HG03066 (cell line): ENCODE data around the gene TGFBR3.
"Not testable (repeated sequence)": the region's sequence is repeated elsewhere in the genome, so short reads cannot be mapped to it uniquely, and the experiment has no call there.

Source experiments
- ATAC-seq: cut with Tn5 transposase; IDR thresholded peaks from one replicate; pipeline ENCODE4 v1.9.1; 2021; ENCODE audit warnings: low read depth; ENCODE audit not compliant: unreplicated experiment

TGFBR3 gene

GRCh38 chr1:91851130-91852010 lies 34.6 kb downstream of the TGFBR3 start:
- no peak for ATAC-seq

DNA sequence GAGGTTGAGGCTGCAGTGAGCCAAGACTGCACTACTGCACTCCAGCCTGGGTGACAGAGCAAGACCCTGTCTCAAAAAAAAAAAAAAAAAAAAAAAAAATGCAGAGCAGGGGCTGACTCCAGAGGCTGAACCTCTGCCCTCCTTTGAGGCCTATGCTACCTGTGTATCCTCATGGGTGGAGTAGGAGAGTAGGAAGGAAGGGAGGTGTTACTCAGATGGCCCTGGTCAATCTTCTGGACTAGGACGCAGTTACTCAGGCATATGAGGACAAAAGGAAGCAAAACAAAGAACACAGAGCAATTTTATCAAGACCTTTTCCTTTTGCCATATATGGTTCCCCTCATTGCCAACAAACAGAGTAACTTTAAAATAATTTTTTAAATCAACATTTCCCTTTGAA lies 35.2 kb downstream of the TGFBR3 start:
- ATAC-seq: no peak

- no peak for ATAC-seq
These were observed 38.1 kb downstream of the TGFBR3 start for GRCh38 chr1:91847851-91848250.

DNA sequence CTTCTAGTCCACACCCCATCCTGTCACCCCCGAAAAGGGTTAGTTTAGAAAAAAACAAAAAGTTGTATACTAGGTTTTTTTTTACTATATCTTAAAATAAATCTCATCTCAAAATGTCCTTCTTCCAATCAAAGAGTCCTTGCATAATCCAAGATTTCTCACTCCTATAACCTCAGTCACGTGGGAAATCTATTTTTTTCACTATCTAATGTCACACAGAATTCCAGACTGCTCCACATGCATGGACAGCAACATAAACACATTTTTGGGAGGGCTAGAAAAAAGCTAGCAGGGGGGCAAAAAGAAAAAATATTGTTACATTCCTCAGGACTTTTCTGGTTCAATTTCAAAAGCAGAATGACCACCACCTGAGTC lies 39.3 kb downstream of the TGFBR3 start:
- ATAC-seq: no peak

GRCh38 chr1:91846007-91846638 lies 39.8 kb downstream of the TGFBR3 start:
- ATAC-seq: no peak

DNA sequence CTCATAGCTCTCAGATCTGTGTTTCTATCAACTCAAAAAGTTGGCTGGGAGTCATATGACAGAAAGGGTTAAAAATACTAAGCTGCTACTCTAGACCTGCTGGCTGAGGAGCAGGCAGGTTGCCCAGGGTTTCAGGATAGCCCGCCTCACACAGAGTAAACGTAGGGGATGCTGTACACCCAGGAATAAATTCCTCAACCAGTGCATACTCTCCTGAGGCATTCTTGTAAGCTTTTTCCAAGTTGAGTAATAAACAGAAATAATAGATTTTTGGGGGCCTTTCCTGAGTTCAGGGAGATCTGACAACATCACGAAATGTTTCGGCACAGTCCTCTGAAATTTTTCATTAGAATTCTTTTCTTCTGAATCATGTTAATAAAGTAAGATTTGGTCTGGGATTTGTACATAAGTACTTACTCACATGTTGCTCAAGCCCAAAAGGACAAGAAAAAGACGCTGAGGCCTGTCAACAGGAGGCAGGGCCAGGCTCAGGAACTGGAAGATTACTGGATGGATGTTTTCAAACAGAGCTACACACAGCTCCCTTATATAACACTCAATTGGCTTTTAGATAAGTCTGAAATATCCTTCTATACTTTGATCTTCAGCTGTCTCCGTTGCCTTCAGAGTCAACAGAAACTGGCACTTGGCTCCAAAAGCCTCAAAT lies 41.0 kb downstream of the TGFBR3 start:
- ATAC-seq: no peak

- no peak for ATAC-seq
These were observed 42.1 kb downstream of the TGFBR3 start for GRCh38 chr1:91843843-91844242.

DNA sequence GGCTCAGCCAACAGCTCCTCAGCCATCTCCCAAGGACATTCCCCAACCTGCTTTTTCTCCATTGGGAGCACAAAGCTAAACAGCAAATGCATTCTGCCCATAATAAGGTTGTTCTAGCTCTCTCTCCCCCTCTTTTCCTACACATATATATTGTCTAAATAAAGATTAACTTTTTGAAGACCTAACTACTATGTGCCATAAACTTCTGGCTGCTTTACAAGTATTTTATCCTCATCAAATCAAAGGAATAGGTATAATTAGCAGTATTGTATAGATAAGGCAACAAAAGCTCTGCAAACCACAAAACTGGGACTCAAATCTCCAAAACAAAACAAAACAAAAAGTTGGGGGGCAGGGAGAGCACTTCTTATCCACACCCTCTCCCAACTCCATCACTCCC lies 43.4 kb downstream of the TGFBR3 start:
- ATAC-seq: no peak

DNA sequence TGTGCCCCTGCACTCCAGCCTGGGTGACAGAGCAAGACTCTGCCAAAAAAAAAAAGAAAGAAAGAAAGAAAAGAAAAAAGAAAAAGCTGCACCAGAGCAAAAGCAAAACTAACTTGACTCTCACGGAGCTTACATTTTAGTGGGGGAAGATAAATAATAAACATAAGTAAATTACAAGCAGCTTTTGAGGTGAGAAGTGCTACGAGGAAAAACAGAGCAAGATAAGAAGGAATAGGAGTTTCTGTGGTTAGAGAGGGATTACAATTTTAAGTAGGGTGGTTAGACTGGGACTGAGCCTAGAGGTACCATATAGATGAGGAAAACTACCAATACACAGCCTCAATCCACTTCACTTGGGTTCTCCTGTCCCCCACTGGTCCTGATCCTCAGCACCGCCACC lies 43.9 kb downstream of the TGFBR3 start:
- ATAC-seq: no peak

DNA sequence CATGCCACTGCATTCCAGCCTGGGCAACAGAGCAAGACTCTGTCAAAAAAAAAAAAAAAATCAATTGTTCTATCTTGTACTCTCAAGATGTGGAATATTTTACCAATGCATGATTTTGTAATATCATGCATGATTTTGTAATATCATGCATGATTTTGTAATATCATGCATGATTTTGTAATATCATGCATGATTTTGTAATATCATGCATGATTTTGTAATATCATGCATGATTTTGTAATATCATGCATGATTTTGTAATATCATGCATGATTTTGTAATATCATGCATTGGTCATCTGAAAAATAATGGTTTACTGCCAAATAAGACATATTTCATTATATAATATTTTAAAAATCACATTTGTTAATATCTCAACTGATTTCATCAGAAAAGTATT lies 45.7 kb downstream of the TGFBR3 start:
- not testable (repeated sequence) for ATAC-seq

DNA sequence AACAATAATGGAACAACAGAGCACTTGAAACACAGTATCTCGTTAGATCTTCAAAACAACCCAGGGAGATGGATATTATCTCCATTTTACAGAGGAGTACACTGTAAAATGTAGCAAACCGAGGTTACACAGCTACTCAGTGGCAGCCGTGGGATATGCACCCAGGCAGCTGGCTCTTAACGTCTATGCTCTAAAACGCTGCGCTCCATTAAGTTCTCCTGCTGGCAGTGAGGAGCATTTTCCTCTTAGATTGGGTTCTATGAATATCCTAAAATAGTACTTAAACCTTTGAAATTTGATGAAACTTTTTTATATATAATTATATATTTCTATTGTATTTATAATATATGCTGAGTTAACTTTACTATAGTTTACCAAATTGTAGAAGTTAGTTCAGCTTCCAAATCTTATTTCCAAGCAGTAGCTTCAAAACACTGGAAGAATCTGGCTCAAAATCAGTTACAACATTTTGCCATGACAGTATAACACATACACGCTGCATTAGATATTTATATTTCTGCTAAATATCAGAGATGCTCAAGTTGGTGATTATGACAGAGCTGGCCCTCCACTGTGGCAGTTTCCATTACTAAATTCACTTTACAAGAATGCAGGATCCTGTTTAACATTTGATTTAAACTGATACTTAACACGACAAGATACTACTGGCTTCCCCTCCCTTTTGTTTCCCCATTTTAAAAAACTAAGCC lies 49.5 kb downstream of the TGFBR3 start:
- no peak for ATAC-seq

GRCh38 chr1:91835087-91835521 lies 50.8 kb downstream of the TGFBR3 start:
- no peak for ATAC-seq

DNA sequence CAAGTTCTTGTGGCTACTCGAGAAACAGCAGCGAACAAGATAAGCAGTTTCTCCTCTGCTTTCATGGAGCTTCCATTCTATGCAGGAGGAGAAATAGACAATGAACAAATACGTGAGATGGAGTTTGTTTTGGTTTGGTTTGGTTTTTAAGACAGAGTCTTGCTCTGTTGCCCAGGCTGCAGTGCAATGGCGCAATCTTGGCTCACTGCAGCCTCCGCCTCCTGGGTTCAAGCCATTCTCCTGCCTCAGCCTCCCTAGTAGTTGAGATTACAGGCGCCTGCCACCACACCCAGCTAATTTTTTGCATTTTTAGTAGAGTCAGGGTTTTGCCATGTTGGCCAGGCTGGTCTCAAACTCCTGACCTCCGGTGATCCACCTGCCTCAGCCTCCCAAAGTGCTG lies 51.4 kb downstream of the TGFBR3 start:
- ATAC-seq: not testable (repeated sequence)

DNA sequence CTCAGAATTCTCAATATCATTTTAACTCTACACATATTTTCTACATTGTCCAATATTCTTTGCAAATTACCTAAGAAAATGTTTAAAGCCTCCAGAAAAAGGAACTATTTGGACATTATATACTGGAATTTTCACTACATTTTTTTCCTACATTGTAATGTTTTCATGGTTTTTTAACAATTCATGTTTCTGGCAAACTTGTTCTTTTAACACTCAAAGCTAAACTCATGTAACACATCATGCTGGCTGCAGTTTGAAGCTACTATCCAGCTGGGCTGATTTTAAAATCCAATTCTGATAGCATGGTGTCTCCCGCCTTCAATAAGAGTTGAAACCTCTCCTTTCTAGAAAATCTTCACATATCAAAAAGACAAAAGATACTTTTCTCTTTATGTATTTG lies 52.0 kb downstream of the TGFBR3 start:
- ATAC-seq: no peak

- ATAC-seq: no peak
These were observed 54.6 kb downstream of the TGFBR3 start for GRCh38 chr1:91831132-91831930.

- ATAC-seq: no peak
These were observed 55.5 kb downstream of the TGFBR3 start for GRCh38 chr1:91830242-91831131.

- ATAC-seq: no peak
These were observed 56.4 kb downstream of the TGFBR3 start for GRCh38 chr1:91829293-91830153.

- no peak for ATAC-seq
These were observed 57.2 kb downstream of the TGFBR3 start for GRCh38 chr1:91828583-91829281.
